Natural killer cell (primary cell): ENCODE measurements around the gene DMAC2. TPM values are rescaled to one million over a fixed set of nuclear protein-coding genes. Genes with fewer than 3 reads are reported as not detected.

Source experiments
- ATAC-seq, 3 donors: fragments of 150-1000 bp in 2 of 3; fragments of 200-7000 bp in 1 of 3; cut with Tn5 transposase; 1 replicate in 1 of 3; 2 replicates in 2 of 3; pipeline ENCODE4 v1.10.0; 2021; ENCODE audit warnings: mild to moderate bottlenecking in 2 of 3, moderate library complexity in 2 of 3
- DNase-seq, 2 donors: peaks; one replicate each; pipeline versions ENCODE4 v3.0.0 to v3.0.0-alpha.2; 2013 to 2021; ENCODE audit warnings: mixed read lengths in 1 of 2
- H3K27ac ChIP-seq: one replicate; pipeline ENCODE4 v1.5.1; 2013; ENCODE audit warnings: mild to moderate bottlenecking, low read length
- H3K27me3 ChIP-seq: one replicate; pipeline ENCODE4 v1.6.1; 2013; ENCODE audit warnings: low read length; ENCODE audit not compliant: control insufficient read depth, insufficient read depth
- H3K36me3 ChIP-seq: one replicate; pipeline ENCODE4 v1.6.1; 2013; ENCODE audit warnings: low read length; ENCODE audit not compliant: control insufficient read depth, insufficient read depth
- H3K4me1 ChIP-seq: one replicate; pipeline ENCODE4 v1.6.1; 2013; ENCODE audit warnings: low read length; ENCODE audit not compliant: control insufficient read depth, insufficient read depth
- H3K4me3 ChIP-seq: one replicate; pipeline ENCODE4 v1.5.1; 2013; ENCODE audit warnings: low read length
- H3K9me3 ChIP-seq: one replicate; pipeline ENCODE4 v1.6.1; 2013; ENCODE audit warnings: low read length; ENCODE audit not compliant: control insufficient read depth, insufficient read depth
- H3K27ac Mint-ChIP-seq, 2 donors: one replicate each; pipeline ENCODE4 v1.8.0; 2022; ENCODE audit warnings: mild to moderate bottlenecking in 2 of 2, mixed read lengths in 2 of 2, moderate library complexity in 1 of 2
- H3K27me3 Mint-ChIP-seq, 2 donors: one replicate each; pipeline ENCODE4 v1.8.0; 2022; ENCODE audit warnings: low read depth in 2 of 2, mixed read lengths in 2 of 2
- H3K36me3 Mint-ChIP-seq: one replicate; pipeline ENCODE4 v1.8.0; 2022; ENCODE audit warnings: mixed read lengths
- H3K4me1 Mint-ChIP-seq, 2 donors: one replicate each; pipeline ENCODE4 v1.8.0; 2022; ENCODE audit warnings: mixed read lengths in 2 of 2
- H3K4me3 Mint-ChIP-seq: one replicate; pipeline ENCODE4 v1.8.0; 2022; ENCODE audit warnings: mild to moderate bottlenecking, moderate library complexity, mixed read lengths
- H3K9me3 Mint-ChIP-seq, 2 donors: one replicate each; pipeline ENCODE4 v1.8.0; 2022; ENCODE audit warnings: mixed read lengths in 2 of 2
- WGBS: methylation state at CpG from one replicate; pipeline ENCODE4 v1.1.7; 2013; ENCODE audit warnings: missing lambda C conversion rate; ENCODE audit not compliant: insufficient coverage; 5-methylcytosine and 5-hydroxymethylcytosine counted together
- intact Hi-C: fragments of 100-400 bp; cut with micrococcal nuclease; formaldehyde crosslinking; loops from one replicate; pipeline ENCODE4 v1.14.2; 2022
- total RNA-seq, 4 donors: library from RNA; stranded (reverse); fragments of 120-200 nt in 1 of 4; gene quantifications; one replicate each; pipeline versions ENCODE4 v1.2.3 to v1.2.4, GENCODE V29; 2013 to 2022
- TF ChIP-seq, protein P1 (sequence below): fragments of 200-600 bp; IDR thresholded peaks from one replicate; pipeline ENCODE4 v1.8.0; 2022; ENCODE audit warnings: antibody characterized with exemption

DMAC2 gene
- total RNA-seq, 3 donors from 2014 or later (not counting 1 experiment from before 2014, with no cell fraction given): 25.4 to 32.5 (median 29.5) TPM

GRCh38 chr19:41441321-41441945, 1.7 kb upstream of the DMAC2 start:
- no peaks in the 10 kb centered on the region for H3K36me3 Mint-ChIP-seq
- ATAC-seq: no peak
- H3K4me1 ChIP-seq: peaks cover 15% of the 10 kb centered on the region
- no peaks in the 10 kb centered on the region for H3K9me3 Mint-ChIP-seq
- H3K27ac Mint-ChIP-seq: no peak overlapping the region
- H3K27me3 Mint-ChIP-seq: peaks cover 0 to 12% of the 10 kb centered on the region in 2 donors
- intact Hi-C loops: no loop called here
- no peaks in the 10 kb centered on the region for H3K27me3 ChIP-seq
- TF ChIP-seq, protein P1, sequence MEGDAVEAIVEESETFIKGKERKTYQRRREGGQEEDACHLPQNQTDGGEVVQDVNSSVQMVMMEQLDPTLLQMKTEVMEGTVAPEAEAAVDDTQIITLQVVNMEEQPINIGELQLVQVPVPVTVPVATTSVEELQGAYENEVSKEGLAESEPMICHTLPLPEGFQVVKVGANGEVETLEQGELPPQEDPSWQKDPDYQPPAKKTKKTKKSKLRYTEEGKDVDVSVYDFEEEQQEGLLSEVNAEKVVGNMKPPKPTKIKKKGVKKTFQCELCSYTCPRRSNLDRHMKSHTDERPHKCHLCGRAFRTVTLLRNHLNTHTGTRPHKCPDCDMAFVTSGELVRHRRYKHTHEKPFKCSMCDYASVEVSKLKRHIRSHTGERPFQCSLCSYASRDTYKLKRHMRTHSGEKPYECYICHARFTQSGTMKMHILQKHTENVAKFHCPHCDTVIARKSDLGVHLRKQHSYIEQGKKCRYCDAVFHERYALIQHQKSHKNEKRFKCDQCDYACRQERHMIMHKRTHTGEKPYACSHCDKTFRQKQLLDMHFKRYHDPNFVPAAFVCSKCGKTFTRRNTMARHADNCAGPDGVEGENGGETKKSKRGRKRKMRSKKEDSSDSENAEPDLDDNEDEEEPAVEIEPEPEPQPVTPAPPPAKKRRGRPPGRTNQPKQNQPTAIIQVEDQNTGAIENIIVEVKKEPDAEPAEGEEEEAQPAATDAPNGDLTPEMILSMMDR: no peak
- WGBS: 92% methylated on average over 15 of the region's 15 CpGs
- H3K36me3 ChIP-seq: peaks cover 2% of the 10 kb centered on the region
- no peak overlapping the region for H3K4me3 ChIP-seq
- DNase-seq: no peak
- no peak overlapping the region for H3K4me3 Mint-ChIP-seq
- H3K4me1 Mint-ChIP-seq: peaks cover 5% of the 10 kb centered on the region in 2 donors
- no peak overlapping the region for H3K27ac ChIP-seq
- no peaks in the 10 kb centered on the region for H3K9me3 ChIP-seq

DNA sequence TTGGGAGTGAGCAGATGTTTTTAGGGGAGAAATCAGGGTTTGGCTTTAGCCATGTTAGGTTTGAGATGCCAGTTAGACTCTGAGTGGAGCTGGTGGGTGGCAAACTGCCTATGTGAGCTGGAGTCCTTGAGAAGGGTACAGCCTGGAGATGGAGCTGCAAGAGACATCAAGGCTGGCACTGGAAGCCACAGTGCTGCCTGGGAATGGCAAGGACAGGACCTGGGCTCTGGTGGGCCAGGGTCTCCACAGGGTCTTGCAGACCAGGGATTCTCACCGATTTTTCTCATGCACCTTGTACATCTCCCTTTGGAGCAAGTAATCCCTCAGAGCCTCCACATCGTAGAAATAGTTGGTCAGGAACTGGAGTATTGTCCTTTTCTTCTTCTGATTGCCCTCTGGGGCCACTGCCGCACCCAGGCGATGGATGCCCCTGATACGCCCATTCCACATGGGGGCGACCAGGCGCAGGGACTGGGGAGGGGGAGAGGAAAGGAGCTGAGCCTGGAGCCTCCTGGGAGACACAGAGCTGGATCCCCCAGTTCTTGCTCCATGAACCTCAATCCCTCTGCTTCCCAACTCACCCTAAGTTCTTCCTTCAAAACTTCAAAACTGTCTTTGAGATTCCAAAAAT, 1.7 kb downstream of the DMAC2 start:
- no peak for DNase-seq
- Histone ChIP-seq H3K4me1 (peaks cover 15% of the 10 kb centered on the region), H3K27me3 (no peaks in the 10 kb centered on the region), H3K9me3 (no peaks in the 10 kb centered on the region), H3K27ac (no peak overlapping the region), H3K4me3 (no peak overlapping the region), H3K36me3 (peaks cover 7% of the 10 kb centered on the region)
- no peak for ATAC-seq
- whole genome bisulfite sequencing: 95% methylated on average over 7 of the region's 7 CpGs
- intact Hi-C loops: no loop called here
- Mint-ChIP-seq H3K27ac (no peak overlapping the region), H3K9me3 (no peaks in the 10 kb centered on the region), H3K4me1 (peaks cover 5% of the 10 kb centered on the region in 2 donors), H3K36me3 (no peaks in the 10 kb centered on the region), H3K27me3 (no peaks in the 10 kb centered on the region), H3K4me3 (peak overlapping the region; percentile 58)
- TF ChIP-seq, protein P1: no peak

GRCh38 chr19:41436674-41436951, 3.1 kb downstream of the DMAC2 start:
- intact Hi-C loops: no loop called here
- no peak overlapping the region for H3K4me3 Mint-ChIP-seq
- no peak overlapping the region for H3K4me3 ChIP-seq

More at GRCh38 chr19:41436674-41436951, 3.1 kb downstream of the DMAC2 start:
- Histone ChIP-seq H3K4me1 (peaks cover 15% of the 10 kb centered on the region), H3K9me3 (no peaks in the 10 kb centered on the region), H3K27ac (no peak overlapping the region), H3K27me3 (no peaks in the 10 kb centered on the region), H3K36me3 (peaks cover 20% of the 10 kb centered on the region)
- Mint-ChIP-seq H3K4me1 (peaks cover 5% of the 10 kb centered on the region in 2 donors), H3K9me3 (no peaks in the 10 kb centered on the region), H3K27ac (no peak overlapping the region), H3K27me3 (no peaks in the 10 kb centered on the region), H3K36me3 (no peaks in the 10 kb centered on the region)
- DNase-seq (no peak), ATAC-seq (no peak)
- TF ChIP-seq, protein P1: no peak
